Measurements from ENCODE around the gene DGAT2L6. TPM values are rescaled to one million over a fixed set of nuclear protein-coding genes. Genes with fewer than 3 reads are reported as not detected.

The DGAT2L6 gene
- total RNA-seq, 1 experiment from 2014 or later = not detected

DNA sequence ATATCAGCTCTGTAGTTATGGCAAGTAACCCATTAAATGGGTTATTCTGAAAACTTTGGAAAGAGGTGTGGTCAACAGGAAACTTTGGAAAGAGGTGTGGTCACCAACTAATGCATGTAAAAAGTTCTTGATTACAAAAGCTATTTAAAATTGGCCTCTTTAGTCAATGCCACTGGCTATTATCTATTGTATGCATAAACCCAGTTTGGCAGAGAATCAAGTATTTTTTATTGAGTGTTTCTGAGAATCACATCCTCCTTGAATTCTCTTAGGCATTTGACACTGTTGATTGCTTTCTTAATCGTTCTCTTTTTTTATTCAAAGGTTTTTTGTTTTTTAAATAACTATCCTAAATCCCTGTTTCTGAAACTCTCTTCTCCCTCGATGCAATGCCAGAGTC lies 75.2 kb downstream of the DGAT2L6 start (continued):
- TF ChIP-seq, protein P1, sequence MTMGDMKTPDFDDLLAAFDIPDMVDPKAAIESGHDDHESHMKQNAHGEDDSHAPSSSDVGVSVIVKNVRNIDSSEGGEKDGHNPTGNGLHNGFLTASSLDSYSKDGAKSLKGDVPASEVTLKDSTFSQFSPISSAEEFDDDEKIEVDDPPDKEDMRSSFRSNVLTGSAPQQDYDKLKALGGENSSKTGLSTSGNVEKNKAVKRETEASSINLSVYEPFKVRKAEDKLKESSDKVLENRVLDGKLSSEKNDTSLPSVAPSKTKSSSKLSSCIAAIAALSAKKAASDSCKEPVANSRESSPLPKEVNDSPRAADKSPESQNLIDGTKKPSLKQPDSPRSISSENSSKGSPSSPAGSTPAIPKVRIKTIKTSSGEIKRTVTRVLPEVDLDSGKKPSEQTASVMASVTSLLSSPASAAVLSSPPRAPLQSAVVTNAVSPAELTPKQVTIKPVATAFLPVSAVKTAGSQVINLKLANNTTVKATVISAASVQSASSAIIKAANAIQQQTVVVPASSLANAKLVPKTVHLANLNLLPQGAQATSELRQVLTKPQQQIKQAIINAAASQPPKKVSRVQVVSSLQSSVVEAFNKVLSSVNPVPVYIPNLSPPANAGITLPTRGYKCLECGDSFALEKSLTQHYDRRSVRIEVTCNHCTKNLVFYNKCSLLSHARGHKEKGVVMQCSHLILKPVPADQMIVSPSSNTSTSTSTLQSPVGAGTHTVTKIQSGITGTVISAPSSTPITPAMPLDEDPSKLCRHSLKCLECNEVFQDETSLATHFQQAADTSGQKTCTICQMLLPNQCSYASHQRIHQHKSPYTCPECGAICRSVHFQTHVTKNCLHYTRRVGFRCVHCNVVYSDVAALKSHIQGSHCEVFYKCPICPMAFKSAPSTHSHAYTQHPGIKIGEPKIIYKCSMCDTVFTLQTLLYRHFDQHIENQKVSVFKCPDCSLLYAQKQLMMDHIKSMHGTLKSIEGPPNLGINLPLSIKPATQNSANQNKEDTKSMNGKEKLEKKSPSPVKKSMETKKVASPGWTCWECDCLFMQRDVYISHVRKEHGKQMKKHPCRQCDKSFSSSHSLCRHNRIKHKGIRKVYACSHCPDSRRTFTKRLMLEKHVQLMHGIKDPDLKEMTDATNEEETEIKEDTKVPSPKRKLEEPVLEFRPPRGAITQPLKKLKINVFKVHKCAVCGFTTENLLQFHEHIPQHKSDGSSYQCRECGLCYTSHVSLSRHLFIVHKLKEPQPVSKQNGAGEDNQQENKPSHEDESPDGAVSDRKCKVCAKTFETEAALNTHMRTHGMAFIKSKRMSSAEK (CRISPR knock-in tag; IDR thresholded peaks at IDR 0.05; ENCODE audit: borderline replicate concordance) = no peak
- TF ChIP-seq KAT7 (CRISPR knock-in tag; IDR thresholded peaks at IDR 0.05; ENCODE audit: borderline replicate concordance) (no peak), NR3C1 (CRISPR knock-in tag; conservative IDR thresholded peaks at IDR 0.05; ENCODE audit: low read depth) (no peak), ZNF423 (CRISPR knock-in tag; IDR thresholded peaks at IDR 0.05) (no peak), PRRX2 (CRISPR knock-in tag; IDR thresholded peaks at IDR 0.05) (no peak)

DNA sequence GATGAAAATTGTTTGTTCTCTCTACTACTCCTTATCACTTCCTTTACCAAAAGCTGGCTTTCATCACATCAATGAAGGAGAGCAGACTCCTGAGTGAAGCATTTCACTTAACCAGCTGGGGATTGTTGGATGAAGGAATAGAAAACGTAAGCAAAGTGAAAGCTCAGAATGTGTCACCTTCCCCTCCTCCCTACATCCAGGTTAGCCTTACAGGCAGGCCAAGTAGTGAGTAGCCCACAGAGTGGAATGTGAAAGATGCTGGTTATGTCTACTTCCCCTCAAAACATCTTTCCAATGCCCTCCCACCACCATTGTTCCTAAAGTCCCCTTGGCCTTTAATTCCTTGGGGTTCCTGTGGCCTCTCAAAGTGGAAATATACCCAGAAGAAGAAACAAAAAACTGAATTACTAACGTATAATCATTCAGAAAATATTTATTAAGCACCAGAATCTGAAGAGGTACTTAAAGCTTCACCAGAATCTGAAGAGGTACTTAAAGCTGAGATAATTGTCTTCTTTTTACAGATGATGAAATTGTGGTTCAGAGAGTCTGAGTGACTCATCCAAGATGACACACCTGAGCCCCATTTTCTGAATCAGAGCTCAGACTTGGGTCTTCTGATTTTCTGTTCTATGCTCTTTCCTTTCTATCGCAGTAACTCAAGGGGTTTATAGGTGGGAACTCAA lies 76.2 kb downstream of the DGAT2L6 start:
- TF ChIP-seq ZNF232 (CRISPR knock-in tag; IDR thresholded peaks at IDR 0.05) (no peak), TCF7 (CRISPR knock-in tag; IDR thresholded peaks at IDR 0.05; ENCODE audit: low read depth) (no peak), NFYB (CRISPR knock-in tag; conservative IDR thresholded peaks at IDR 0.05; ENCODE audit: low read depth) (no peak), NR2C2 (CRISPR knock-in tag; IDR thresholded peaks at IDR 0.05) (no peak), ZNF671 (CRISPR knock-in tag; IDR thresholded peaks at IDR 0.05) (no peak), ZNF396 (CRISPR knock-in tag; IDR thresholded peaks at IDR 0.05; ENCODE audit: borderline replicate concordance) (no peak), OVOL2 (CRISPR knock-in tag; IDR thresholded peaks at IDR 0.05; ENCODE audit: borderline replicate concordance) (no peak), CREB1 (CRISPR knock-in tag; IDR thresholded peaks at IDR 0.05) (no peak), ZNF219 (CRISPR knock-in tag; IDR thresholded peaks at IDR 0.05; ENCODE audit: borderline replicate concordance) (no peak), TEAD4 (CRISPR knock-in tag; IDR thresholded peaks at IDR 0.05) (no peak), ETV6 (CRISPR knock-in tag; IDR thresholded peaks at IDR 0.05) (no peak), JAZF1 (CRISPR knock-in tag; IDR thresholded peaks at IDR 0.05) (no peak), GTF2I (CRISPR knock-in tag; conservative IDR thresholded peaks at IDR 0.05) (no peak), ZNF138 (CRISPR knock-in tag; conservative IDR thresholded peaks at IDR 0.05) (no peak)
- TF ChIP-seq, protein P2, sequence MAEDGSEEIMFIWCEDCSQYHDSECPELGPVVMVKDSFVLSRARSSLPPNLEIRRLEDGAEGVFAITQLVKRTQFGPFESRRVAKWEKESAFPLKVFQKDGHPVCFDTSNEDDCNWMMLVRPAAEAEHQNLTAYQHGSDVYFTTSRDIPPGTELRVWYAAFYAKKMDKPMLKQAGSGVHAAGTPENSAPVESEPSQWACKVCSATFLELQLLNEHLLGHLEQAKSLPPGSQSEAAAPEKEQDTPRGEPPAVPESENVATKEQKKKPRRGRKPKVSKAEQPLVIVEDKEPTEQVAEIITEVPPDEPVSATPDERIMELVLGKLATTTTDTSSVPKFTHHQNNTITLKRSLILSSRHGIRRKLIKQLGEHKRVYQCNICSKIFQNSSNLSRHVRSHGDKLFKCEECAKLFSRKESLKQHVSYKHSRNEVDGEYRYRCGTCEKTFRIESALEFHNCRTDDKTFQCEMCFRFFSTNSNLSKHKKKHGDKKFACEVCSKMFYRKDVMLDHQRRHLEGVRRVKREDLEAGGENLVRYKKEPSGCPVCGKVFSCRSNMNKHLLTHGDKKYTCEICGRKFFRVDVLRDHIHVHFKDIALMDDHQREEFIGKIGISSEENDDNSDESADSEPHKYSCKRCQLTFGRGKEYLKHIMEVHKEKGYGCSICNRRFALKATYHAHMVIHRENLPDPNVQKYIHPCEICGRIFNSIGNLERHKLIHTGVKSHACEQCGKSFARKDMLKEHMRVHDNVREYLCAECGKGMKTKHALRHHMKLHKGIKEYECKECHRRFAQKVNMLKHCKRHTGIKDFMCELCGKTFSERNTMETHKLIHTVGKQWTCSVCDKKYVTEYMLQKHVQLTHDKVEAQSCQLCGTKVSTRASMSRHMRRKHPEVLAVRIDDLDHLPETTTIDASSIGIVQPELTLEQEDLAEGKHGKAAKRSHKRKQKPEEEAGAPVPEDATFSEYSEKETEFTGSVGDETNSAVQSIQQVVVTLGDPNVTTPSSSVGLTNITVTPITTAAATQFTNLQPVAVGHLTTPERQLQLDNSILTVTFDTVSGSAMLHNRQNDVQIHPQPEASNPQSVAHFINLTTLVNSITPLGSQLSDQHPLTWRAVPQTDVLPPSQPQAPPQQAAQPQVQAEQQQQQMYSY (CRISPR knock-in tag; IDR thresholded peaks at IDR 0.05) = no peak
- TF ChIP-seq, protein P3, sequence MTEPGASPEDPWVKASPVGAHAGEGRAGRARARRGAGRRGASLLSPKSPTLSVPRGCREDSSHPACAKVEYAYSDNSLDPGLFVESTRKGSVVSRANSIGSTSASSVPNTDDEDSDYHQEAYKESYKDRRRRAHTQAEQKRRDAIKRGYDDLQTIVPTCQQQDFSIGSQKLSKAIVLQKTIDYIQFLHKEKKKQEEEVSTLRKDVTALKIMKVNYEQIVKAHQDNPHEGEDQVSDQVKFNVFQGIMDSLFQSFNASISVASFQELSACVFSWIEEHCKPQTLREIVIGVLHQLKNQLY (CRISPR knock-in tag; IDR thresholded peaks at IDR 0.05) = no peak
- no peak for ATAC-seq
- DNase-seq (ENCODE audit: low spot score) = no peak
- Mint-ChIP-seq H3K36me3 (no peaks in the 10 kb centered on the region), H3K4me3 (no peak overlapping the region), H3K9me3 (no peaks in the 10 kb centered on the region; the same call in 1 of the 2 replicates), H3K27ac (peak overlapping the region; percentile 54), H3K27me3 (ENCODE audit: low read depth) (no peaks in the 10 kb centered on the region; the same call in 1 of the 2 replicates), H3K4me1 (peaks cover 25% of the 10 kb centered on the region)
- CTCF ChIA-PET = interaction anchor here (1.6 kb wide), 1 partner anchor 9 kb away, joined by 5 read pairs; no protein-coding TSS in a partner anchor
- POLR2A ChIA-PET = no interaction called here

All from WTC11 (cell line).